ENCODE measurements around the gene SLC16A13. TPM values are rescaled to one million over a fixed set of nuclear protein-coding genes. Genes with fewer than 3 reads are reported as not detected.
A peak's percentile ranks its signal among the peaks of the same experiment; 100 is the strongest.

SLC16A13 gene
- total RNA-seq, 1 donor from 2014 or later = 1.4 TPM

DNA sequence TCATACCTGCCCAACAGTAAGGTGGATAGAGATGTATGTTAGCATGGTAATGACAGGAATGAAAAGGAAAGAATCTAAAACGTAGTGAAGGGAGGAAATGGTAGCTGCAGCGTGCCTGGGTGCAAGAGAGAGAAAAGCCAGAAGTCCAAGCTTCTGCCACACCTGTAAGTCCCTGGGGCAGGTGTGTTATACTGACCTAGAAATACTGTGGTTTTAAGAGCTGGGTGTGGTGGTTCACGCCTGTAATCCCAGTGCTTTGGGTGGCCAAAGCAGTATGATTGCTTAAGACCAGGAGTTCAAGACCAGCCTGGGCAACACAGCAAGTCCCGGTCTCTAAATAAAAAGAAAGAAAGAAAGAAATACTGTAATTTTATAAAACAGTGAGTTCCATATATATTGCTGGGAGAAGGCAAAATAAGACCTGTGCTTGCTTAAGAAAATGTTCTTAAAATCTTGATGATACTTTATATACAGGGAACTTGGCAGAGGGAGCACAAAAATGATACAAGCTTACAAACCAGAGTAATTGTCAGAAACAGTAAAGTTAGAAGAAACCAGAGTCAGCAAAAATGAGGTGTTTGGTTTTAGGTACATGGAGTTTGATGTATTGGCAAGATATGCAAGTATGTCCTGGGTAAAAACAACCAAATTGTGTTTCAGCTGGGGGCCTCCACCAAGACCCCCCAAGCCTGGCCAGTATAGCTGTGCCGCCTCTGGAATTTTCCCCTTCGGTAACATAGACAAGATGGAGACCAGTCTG lies 33.3 kb upstream of the SLC16A13 start:
- H3K36me3 ChIP-seq = peaks cover 56% of the 10 kb centered on the region
- H3K27ac ChIP-seq (replicated peaks) = no peak overlapping the region
- H3K4me1 ChIP-seq = no peaks in the 10 kb centered on the region
- no peak overlapping the region for H3K4me3 ChIP-seq
- H3K27me3 ChIP-seq (ENCODE audit: low read depth) = no peaks in the 10 kb centered on the region
- DNase-seq = no peak
- no peaks in the 10 kb centered on the region for H3K9me3 ChIP-seq (replicated peaks)
- TF ChIP-seq, protein P1, sequence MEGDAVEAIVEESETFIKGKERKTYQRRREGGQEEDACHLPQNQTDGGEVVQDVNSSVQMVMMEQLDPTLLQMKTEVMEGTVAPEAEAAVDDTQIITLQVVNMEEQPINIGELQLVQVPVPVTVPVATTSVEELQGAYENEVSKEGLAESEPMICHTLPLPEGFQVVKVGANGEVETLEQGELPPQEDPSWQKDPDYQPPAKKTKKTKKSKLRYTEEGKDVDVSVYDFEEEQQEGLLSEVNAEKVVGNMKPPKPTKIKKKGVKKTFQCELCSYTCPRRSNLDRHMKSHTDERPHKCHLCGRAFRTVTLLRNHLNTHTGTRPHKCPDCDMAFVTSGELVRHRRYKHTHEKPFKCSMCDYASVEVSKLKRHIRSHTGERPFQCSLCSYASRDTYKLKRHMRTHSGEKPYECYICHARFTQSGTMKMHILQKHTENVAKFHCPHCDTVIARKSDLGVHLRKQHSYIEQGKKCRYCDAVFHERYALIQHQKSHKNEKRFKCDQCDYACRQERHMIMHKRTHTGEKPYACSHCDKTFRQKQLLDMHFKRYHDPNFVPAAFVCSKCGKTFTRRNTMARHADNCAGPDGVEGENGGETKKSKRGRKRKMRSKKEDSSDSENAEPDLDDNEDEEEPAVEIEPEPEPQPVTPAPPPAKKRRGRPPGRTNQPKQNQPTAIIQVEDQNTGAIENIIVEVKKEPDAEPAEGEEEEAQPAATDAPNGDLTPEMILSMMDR (IDR thresholded peaks at IDR 0.05; ENCODE audit: borderline replicate concordance) = no peak
- intact Hi-C loops (cut with micrococcal nuclease) = loop anchor here (5.0 kb wide), 1 partner anchor 90 kb away; no protein-coding TSS in a partner anchor

GRCh38 chr17:7003745-7004144 lies 32.1 kb upstream of the SLC16A13 start:
- no peaks in the 10 kb centered on the region for H3K4me1 ChIP-seq
- no peak overlapping the region for H3K4me3 ChIP-seq
- no peak overlapping the region for H3K27ac ChIP-seq (replicated peaks)
- TF ChIP-seq, protein P1 (IDR thresholded peaks at IDR 0.05; ENCODE audit: borderline replicate concordance) = no peak
- DNase-seq = no peak
- H3K27me3 ChIP-seq (ENCODE audit: low read depth) = no peaks in the 10 kb centered on the region
- peaks cover 55% of the 10 kb centered on the region for H3K36me3 ChIP-seq
- no peaks in the 10 kb centered on the region for H3K9me3 ChIP-seq (replicated peaks)
- intact Hi-C loops (cut with micrococcal nuclease) = loop anchor here (5.0 kb wide), 1 partner anchor 91 kb away; no protein-coding TSS in a partner anchor

DNA sequence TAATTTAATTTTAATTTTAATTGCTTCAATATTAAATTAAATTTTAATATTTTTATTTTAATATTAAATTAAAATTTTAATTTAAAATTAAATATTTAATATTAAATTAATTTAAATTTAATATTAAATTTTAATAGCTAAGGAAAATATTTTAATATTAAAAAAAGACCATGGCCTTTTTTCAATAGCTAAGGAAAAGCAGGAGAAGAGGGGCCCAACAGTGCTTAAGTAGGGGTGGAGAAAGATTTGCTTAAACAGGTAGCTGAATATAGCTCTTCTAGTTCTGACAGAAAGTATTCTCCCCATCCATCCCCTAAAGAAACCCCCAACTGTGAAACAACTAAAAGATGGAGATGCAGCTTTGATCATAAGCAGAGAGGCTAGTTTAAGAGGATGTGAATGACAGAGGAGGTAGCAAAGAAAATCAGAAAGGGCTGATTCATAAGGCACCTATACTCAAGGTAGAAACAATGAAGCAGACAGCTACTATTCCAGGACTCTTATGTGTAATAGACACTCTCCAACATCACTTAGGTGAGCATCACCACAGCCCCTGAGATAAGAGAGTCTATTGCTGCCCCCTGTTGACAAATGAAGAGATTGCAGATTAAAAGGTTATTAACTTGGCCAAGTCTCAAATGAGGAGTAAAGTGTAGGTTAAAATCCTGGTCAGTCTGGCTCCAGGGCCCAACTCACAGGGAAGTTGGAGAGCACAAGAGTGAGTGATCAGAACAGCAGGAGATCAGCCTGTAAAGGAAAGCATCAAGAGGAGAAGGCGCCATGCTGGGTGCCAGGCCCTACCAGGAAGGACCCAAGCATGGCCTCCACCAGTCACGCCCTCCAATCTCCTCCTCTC lies 31.2 kb upstream of the SLC16A13 start:
- TF ChIP-seq, protein P1 (IDR thresholded peaks at IDR 0.05; ENCODE audit: borderline replicate concordance) = peak; percentile 79
- Histone ChIP-seq H3K9me3 (replicated peaks) (no peaks in the 10 kb centered on the region), H3K4me3 (no peak overlapping the region), H3K4me1 (peaks cover 1% of the 10 kb centered on the region), H3K27me3 (ENCODE audit: low read depth) (no peaks in the 10 kb centered on the region), H3K27ac (replicated peaks) (no peak overlapping the region), H3K36me3 (peaks cover 50% of the 10 kb centered on the region)
- intact Hi-C loops (cut with micrococcal nuclease) = loop anchor here (5.0 kb wide), 1 partner anchor 92 kb away; no protein-coding TSS in a partner anchor
- no peak for DNase-seq

DNA sequence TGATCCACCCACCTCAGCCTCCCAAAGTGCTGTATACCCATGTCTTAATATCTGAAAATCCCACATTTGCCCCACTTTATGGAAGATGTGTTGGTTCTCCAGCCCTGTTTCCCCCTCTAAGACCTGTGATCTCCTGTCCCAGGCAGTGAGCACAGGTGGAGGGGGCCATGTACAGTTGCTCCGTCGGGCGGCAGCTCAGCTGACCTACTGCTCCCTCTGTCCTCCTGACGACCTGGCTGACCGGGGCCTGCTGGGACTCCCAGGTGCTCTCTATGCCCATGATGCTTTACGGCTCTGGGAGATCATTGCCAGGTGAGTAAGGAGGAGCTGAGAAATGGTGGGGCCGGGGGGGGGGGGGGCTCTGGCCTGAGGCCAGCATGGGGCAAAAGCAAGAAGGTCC lies 30.1 kb upstream of the SLC16A13 start:
- H3K27ac ChIP-seq (replicated peaks) = no peak overlapping the region
- no peaks in the 10 kb centered on the region for H3K27me3 ChIP-seq (ENCODE audit: low read depth)
- no peak for DNase-seq
- intact Hi-C loops (cut with micrococcal nuclease) = no loop called here
- TF ChIP-seq, protein P1 (IDR thresholded peaks at IDR 0.05; ENCODE audit: borderline replicate concordance) = no peak
- H3K9me3 ChIP-seq (replicated peaks) = no peaks in the 10 kb centered on the region
- H3K36me3 ChIP-seq = peaks cover 43% of the 10 kb centered on the region
- H3K4me1 ChIP-seq = peaks cover 12% of the 10 kb centered on the region
- H3K4me3 ChIP-seq = no peak overlapping the region

- TF ChIP-seq, protein P1 (IDR thresholded peaks at IDR 0.05; ENCODE audit: borderline replicate concordance) = no peak
- DNase-seq = no peak
- Histone ChIP-seq H3K9me3 (replicated peaks) (no peaks in the 10 kb centered on the region), H3K36me3 (peaks cover 28% of the 10 kb centered on the region), H3K27ac (replicated peaks) (no peak overlapping the region), H3K27me3 (ENCODE audit: low read depth) (no peaks in the 10 kb centered on the region), H3K4me1 (peaks cover 26% of the 10 kb centered on the region), H3K4me3 (no peak overlapping the region)
- intact Hi-C loops (cut with micrococcal nuclease) = no loop called here
Measured at GRCh38 chr17:7007143-7007542, 28.7 kb upstream of the SLC16A13 start.

All from left ventricle myocardium inferior (tissue), 1 donor.